LNCAP (cell line): Measurements from ENCODE around the gene RPRD1A.

Experiments
- TF ChIP-seq, protein P1 (sequence below): fragments of 450-650 bp; IDR thresholded peaks from 2 replicates; pipeline ENCODE4 v1.5.1; 2017; ENCODE audit warnings: mild to moderate bottlenecking

The RPRD1A gene

DNA sequence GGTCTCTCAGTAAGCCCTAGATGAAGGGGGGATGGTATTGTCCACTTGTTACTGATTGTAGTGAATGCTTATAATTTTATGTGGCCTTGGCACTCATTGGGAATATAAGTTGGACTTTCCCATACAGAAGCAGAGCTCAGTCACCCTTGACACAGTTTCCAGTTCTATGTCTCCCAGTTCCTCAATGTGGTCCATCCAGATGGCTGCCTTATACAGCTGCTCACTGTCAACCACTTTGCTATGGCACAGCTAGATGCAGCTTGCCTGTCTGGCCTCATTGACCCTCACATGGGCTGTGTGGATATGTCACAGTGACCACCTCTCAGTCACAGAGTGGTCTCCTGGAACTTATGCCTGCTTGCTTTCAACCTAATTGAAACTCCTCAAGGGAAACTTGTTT is 40.1 kb upstream of the RPRD1A start:
- TF ChIP-seq, protein P1, sequence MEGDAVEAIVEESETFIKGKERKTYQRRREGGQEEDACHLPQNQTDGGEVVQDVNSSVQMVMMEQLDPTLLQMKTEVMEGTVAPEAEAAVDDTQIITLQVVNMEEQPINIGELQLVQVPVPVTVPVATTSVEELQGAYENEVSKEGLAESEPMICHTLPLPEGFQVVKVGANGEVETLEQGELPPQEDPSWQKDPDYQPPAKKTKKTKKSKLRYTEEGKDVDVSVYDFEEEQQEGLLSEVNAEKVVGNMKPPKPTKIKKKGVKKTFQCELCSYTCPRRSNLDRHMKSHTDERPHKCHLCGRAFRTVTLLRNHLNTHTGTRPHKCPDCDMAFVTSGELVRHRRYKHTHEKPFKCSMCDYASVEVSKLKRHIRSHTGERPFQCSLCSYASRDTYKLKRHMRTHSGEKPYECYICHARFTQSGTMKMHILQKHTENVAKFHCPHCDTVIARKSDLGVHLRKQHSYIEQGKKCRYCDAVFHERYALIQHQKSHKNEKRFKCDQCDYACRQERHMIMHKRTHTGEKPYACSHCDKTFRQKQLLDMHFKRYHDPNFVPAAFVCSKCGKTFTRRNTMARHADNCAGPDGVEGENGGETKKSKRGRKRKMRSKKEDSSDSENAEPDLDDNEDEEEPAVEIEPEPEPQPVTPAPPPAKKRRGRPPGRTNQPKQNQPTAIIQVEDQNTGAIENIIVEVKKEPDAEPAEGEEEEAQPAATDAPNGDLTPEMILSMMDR: no peak

- TF ChIP-seq, protein P1: no peak
These were observed 37.4 kb upstream of the RPRD1A start for GRCh38 chr18:36104749-36105148.

GRCh38 chr18:36101943-36102342 is 34.6 kb upstream of the RPRD1A start:
- TF ChIP-seq, protein P1: no peak

- TF ChIP-seq, protein P1: no peak
These were observed 32.0 kb upstream of the RPRD1A start for GRCh38 chr18:36099311-36099710.

GRCh38 chr18:36096955-36097354 is 29.6 kb upstream of the RPRD1A start:
- TF ChIP-seq, protein P1: no peak

GRCh38 chr18:36095936-36096519 is 28.7 kb upstream of the RPRD1A start:
- TF ChIP-seq, protein P1: peak; percentile 59

GRCh38 chr18:36094431-36094830 is 27.1 kb upstream of the RPRD1A start:
- TF ChIP-seq, protein P1: no peak

DNA sequence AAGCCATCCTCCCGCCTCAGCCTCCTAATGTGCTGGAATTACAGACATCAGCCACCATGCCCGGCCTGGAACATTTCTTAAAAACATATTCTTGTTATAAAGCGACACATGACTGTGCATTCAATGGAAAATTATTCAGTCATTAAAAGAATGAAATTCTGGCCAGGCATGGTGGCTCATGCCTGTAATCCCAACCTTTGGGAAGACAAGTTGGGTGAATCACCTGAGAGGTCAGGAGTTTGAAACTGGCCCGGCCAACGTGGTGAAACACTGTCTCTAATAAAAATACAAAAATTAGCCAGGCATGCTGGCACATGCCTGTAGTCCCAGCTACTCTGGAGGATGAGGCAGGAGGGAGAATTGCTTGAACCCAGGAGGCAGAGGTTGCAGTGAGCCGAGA is 21.6 kb upstream of the RPRD1A start:
- TF ChIP-seq, protein P1: no peak
